Measurements from ENCODE around the gene CUL4A.
"Not testable (repeated sequence)": the region's sequence is repeated elsewhere in the genome, so short reads cannot be mapped to it uniquely, and the experiment has no call there.

Gene CUL4A

GRCh38 chr13:113297370-113298042, 88.1 kb downstream of the CUL4A start:
- peak; percentile 45 for DNase-seq

GRCh38 chr13:113298043-113298945, 88.9 kb downstream of the CUL4A start:
- DNase-seq, result no peak

GRCh38 chr13:113299951-113300350, 90.5 kb downstream of the CUL4A start:
- no peak for DNase-seq

- DNase-seq, result no peak
These were observed 93.6 kb downstream of the CUL4A start for GRCh38 chr13:113302986-113303385.

GRCh38 chr13:113304121-113304520, 94.7 kb downstream of the CUL4A start:
- DNase-seq, result no peak

- DNase-seq, result no peak
These were observed 95.8 kb downstream of the CUL4A start for GRCh38 chr13:113305208-113305607.

GRCh38 chr13:113307491-113307890, 98.1 kb downstream of the CUL4A start:
- DNase-seq, result no peak

- no peak for DNase-seq
These were observed 100.1 kb downstream of the CUL4A start for GRCh38 chr13:113309473-113309872.

- DNase-seq, result not testable (repeated sequence)
These were observed 104.7 kb downstream of the CUL4A start for GRCh38 chr13:113314112-113314511.

- DNase-seq, result not testable (repeated sequence)
These were observed 105.6 kb downstream of the CUL4A start for GRCh38 chr13:113314895-113315470.

- DNase-seq, result no peak
These were observed 106.6 kb downstream of the CUL4A start for GRCh38 chr13:113315992-113316391.

Data from activated gamma-delta T cell treated with Interleukin-2 at 50 U/mL for 16 hours (primary cell).